ENCODE results near the gene ANKRD40CL. TPM values are rescaled to one million over a fixed set of nuclear protein-coding genes. Genes with fewer than 3 reads are reported as not detected.

ANKRD40CL gene
- total RNA-seq, 1 experiment from 2014 or later: not detected

DNA sequence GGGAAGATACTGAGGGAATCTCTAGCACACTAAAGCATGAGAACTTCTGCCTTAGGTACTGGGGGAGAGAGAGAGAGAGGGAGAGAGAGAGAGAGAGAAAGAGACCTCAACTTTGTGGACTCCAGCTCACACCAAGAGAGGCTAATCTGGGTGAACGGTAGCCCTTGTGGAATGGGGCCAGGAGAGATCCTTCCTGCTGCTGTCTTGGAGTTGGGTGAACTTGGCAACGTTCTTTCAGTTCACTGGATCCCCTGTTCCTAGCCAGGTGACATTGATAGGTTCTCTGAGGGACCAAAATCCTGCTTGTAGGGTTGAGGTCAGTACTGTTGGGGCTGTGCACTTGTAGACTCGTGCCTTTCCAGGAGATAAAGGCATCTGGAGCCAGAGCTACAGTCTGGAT lies 41.6 kb upstream of the ANKRD40CL start:
- H4K8ac ChIP-seq (replicated peaks; ENCODE audit: insufficient read length, low read depth, low read length): no peak overlapping the region
- Mint-ChIP-seq H3K4me3 (no peak overlapping the region), H3K36me3 (ENCODE audit: insufficient read depth in 1 of 3, low read depth in 3 of 3) (no peaks in the 10 kb centered on the region), H3K27me3 (ENCODE audit: low read depth) (no peaks in the 10 kb centered on the region; the same call in none of the 2 replicates), H3K9me3 (no peaks in the 10 kb centered on the region), H3K4me1 (0 out of 4 replicates have a peak, but pooled peaks cover 0 to 3% of the 10 kb centered on the region in 2 experiments), H3K27ac (peak overlapping the region in 2 of 3 experiments; percentile 25 to 42; a peak in 2 of 7 replicates)
- no peaks in the 10 kb centered on the region for H3K27me3 ChIP-seq (ENCODE audit: insufficient read depth, low read length)
- no peak overlapping the region for H2BK12ac ChIP-seq (ENCODE audit: insufficient read length, low read depth, low read length)
- H3K9ac ChIP-seq (ENCODE audit: extremely low read depth, insufficient read length, low read length): no peak overlapping the region
- H3K9me3 ChIP-seq (ENCODE audit: control insufficient read depth, low read depth, low read length): no peaks in the 10 kb centered on the region
- no peak overlapping the region for H2AK5ac ChIP-seq (ENCODE audit: insufficient read length, low read length)
- H3K4me2 ChIP-seq (ENCODE audit: insufficient read depth, insufficient read length, low read length): no peak overlapping the region
- H3K23ac ChIP-seq (ENCODE audit: insufficient read length, low read depth, low read length): no peak overlapping the region
- H3T11ph ChIP-seq (ENCODE audit: low read length): no peak overlapping the region
- H4K5ac ChIP-seq (ENCODE audit: insufficient read length, low read depth, low read length): no peak overlapping the region
- H3K4ac ChIP-seq (ENCODE audit: low read depth, low read length): no peak overlapping the region
- TF ChIP-seq, protein P1, sequence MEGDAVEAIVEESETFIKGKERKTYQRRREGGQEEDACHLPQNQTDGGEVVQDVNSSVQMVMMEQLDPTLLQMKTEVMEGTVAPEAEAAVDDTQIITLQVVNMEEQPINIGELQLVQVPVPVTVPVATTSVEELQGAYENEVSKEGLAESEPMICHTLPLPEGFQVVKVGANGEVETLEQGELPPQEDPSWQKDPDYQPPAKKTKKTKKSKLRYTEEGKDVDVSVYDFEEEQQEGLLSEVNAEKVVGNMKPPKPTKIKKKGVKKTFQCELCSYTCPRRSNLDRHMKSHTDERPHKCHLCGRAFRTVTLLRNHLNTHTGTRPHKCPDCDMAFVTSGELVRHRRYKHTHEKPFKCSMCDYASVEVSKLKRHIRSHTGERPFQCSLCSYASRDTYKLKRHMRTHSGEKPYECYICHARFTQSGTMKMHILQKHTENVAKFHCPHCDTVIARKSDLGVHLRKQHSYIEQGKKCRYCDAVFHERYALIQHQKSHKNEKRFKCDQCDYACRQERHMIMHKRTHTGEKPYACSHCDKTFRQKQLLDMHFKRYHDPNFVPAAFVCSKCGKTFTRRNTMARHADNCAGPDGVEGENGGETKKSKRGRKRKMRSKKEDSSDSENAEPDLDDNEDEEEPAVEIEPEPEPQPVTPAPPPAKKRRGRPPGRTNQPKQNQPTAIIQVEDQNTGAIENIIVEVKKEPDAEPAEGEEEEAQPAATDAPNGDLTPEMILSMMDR (conservative IDR thresholded peaks at IDR 0.05): no peak
- DNase-seq: no peak
- H2BK5ac ChIP-seq (ENCODE audit: insufficient read length, low read length): no peak overlapping the region
- no peak overlapping the region for H2AFZ ChIP-seq (ENCODE audit: low read length)
- no peak overlapping the region for H3K56ac ChIP-seq (ENCODE audit: insufficient read length, low read depth, low read length)
- H3K4me1 ChIP-seq (ENCODE audit: insufficient read depth, low read length): no peaks in the 10 kb centered on the region
- H3K27ac ChIP-seq (ENCODE audit: insufficient read length, low read depth, low read length): no peak overlapping the region
- no peak overlapping the region for H2BK120ac ChIP-seq (ENCODE audit: low read depth, low read length, poor library complexity, severe bottlenecking)
- no peak overlapping the region for H4K91ac ChIP-seq (ENCODE audit: insufficient read length, low read depth, low read length)
- H3K79me2 ChIP-seq (ENCODE audit: insufficient read depth, low read length): no peaks in the 10 kb centered on the region
- no peak overlapping the region for H3K18ac ChIP-seq (ENCODE audit: insufficient read length, low read depth, low read length)
- H3K79me1 ChIP-seq (ENCODE audit: insufficient read depth, low read depth, low read length, poor library complexity, severe bottlenecking): no peaks in the 10 kb centered on the region
- no peak overlapping the region for H2BK20ac ChIP-seq (ENCODE audit: low read depth, low read length, poor library complexity, severe bottlenecking)
- H3K23me2 ChIP-seq (ENCODE audit: insufficient read length, low read depth, low read length, poor library complexity, severe bottlenecking): no peaks in the 10 kb centered on the region
- H2BK15ac ChIP-seq (ENCODE audit: low read depth, low read length): no peak overlapping the region
- H4K20me1 ChIP-seq (ENCODE audit: control insufficient read depth, insufficient read depth, insufficient read length): no peaks in the 10 kb centered on the region
- no CpG with 5 or more reads among the region's 3 CpGs for WGBS (ENCODE audit: extremely low coverage, insufficient read length, low lambda C conversion rate)
- no peak overlapping the region for H3K14ac ChIP-seq (ENCODE audit: insufficient read depth, low read length)

Data from H9 (cell line).